GM19372 (cell line): Measurements from ENCODE around the gene TTLL9.
A peak's percentile ranks its signal among the peaks of the same experiment; 100 is the strongest.

Experiments
- ATAC-seq: cut with Tn5 transposase; IDR thresholded peaks from one replicate; pipeline ENCODE4 v1.9.1; 2021; ENCODE audit warnings: mild to moderate bottlenecking, low read depth, moderate library complexity; ENCODE audit not compliant: unreplicated experiment

TTLL9 gene

DNA sequence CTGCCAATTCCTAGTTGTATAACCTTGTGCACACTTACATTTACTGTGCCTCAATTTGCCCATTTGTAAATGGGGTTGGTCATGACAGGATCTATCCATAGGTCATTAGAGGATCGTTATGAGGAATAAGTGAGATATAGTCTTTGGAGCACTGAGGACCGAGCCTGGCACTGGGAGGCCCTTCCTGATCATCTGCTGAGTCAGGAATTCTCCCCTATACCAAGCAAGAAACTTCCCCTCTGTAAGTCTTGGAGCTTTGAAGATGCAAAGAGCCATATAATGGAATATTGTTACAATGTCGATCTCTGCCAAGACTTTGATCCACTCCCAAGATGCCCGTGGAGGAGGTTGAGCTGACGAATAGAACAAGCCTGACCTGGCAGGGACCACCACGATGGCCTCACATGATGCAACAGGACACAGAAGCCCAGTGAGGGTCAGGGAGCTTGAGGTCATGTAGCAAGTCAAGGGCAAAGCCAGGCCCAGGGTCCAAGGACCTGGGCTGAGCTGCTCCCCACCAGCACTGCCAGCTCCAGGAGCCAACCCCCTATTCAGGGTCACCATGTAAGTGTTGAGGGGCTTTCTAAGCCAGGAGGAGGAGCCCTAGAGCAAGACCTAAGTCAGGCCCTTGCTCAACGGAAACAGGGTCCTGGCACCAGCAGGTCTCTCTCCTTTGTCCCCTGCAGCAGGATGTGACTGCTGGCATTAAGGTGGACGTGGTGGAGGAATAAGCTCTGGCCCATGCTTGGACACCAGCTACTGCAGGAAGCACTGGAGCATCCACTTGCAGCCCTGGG, 64.7 kb downstream of the TTLL9 start:
- no peak for ATAC-seq

DNA sequence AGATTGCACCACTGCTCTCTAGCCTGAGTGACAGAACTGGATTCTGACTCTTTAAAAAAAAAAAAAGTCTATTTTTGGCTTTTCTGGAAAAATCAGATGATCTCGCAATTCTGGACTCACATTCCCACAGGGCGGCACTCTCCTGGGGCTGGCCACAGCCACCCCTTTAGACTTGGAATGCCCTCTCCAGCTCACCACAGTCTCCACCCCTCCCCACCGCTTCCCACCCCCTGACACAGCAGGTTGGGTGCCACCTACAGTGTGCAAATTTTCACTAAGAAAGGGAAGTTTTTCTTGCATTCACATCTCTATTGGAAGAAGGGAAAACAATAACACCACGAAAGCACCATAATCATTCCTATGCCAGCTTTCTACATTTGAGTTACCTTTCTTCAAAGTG, 66.0 kb downstream of the TTLL9 start:
- no peak for ATAC-seq

DNA sequence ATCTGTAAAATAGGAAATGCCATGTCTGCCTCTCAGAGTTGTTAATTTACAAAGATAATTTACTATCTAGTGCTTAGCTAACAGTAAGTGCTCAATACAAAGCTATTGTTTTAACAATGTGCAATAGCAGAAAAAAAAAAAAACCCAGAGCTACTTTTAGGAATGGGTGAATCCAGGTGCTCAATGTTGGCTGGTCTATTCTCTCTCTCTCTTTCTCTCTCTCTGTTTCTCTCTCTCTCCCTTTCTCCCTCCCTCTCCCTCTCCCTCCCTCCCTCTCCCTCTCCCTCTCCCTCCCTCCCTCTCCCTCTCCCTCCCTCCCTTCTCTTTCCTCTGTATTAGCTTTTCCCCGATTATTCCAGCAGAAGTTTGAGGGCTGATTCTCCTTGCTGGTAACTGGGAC, 67.4 kb downstream of the TTLL9 start:
- ATAC-seq: no peak

DNA sequence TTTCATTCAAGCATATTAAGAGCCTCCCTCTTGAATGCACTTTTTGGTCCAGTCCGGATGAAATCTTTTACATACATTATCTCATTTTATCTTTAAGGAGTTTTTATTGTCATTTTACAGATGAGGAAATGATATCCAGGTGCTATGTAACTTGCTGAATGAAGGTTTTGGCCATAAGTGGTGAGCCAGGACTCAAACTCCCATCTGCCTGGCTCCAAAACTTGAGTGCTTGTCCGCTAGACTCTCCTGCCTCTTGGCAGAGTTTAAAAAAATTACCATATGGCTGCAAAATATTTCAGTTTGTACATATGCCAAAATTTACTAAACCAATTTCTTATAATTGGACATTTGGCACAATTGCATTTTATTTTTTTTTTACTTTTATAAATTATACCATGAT, 69.2 kb downstream of the TTLL9 start:
- ATAC-seq: no peak

DNA sequence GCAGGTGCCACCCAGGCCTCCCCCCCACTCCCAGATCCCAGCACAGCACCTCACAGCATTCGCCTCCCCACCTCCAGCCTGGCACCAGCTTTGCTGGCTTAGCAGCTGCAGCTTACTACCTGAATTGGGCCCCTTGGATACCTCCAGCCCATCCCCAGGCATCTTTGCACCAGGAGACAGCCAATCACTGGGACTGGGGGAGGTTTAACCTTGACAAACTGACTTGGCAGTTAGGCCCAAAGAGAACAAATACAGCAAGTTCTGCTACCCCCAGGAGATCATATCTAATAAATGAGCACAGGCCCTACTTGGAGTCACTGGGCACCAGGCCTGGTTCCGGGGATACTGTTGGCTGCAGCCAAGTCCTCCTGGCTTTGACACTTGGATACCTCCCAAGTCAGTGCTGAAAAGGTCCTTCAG, 72.6 kb downstream of the TTLL9 start:
- no peak for ATAC-seq

DNA sequence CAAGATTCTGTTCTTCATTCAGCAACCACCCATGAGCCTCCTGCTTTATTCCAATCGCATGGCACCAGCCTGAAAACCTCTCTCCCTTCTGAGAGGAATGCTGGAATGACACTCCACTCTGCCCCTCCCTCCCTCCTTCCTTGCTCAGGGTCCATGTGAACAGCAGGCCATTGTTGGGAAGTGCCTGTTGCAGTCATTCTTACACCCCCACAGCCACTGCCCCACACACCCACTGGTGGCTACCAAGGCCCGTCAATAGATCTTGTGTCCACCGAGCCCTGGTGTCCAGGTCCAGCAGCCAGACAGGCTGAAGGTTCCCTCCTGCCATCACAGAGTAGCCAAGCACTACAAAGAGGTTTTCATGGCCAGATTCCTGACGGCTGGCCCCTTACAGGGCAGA, 74.9 kb downstream of the TTLL9 start:
- no peak for ATAC-seq

DNA sequence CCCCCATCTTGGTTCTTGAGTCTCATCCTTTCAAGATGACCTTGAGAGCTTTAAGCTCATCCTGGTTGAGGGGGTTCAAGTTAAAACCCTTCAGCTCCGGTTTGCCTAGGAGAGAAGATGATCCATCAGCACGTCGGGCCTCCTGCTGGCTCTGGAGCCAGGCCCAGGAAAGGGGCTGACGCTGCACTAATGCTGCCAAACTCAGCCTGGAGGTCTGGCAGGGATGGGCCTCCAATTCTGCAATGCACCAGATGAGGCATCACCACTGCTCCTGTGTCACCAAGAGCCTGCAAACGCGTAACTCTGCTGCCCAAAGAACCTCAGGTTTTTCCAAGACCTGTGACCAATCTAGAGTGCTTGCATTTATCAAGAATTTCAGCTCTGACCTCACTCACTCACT, 75.4 kb downstream of the TTLL9 start:
- no peak for ATAC-seq

GRCh38 chr20:31948008-31948407, 77.6 kb downstream of the TTLL9 start:
- no peak for ATAC-seq

- no peak for ATAC-seq
Observed at GRCh38 chr20:31949877-31950646, 79.6 kb downstream of the TTLL9 start.

- no peak for ATAC-seq
Observed at GRCh38 chr20:31951203-31951529, 80.7 kb downstream of the TTLL9 start.

- peak; percentile 95 for ATAC-seq
Observed at GRCh38 chr20:31951530-31952453, 81.4 kb downstream of the TTLL9 start, which contains the start of gene PDRG1. Gene PDRG1, minus strand, starts transcription at chr20:31952046. Its CDS starts 85 bp downstream, at chr20:31951961.

DNA sequence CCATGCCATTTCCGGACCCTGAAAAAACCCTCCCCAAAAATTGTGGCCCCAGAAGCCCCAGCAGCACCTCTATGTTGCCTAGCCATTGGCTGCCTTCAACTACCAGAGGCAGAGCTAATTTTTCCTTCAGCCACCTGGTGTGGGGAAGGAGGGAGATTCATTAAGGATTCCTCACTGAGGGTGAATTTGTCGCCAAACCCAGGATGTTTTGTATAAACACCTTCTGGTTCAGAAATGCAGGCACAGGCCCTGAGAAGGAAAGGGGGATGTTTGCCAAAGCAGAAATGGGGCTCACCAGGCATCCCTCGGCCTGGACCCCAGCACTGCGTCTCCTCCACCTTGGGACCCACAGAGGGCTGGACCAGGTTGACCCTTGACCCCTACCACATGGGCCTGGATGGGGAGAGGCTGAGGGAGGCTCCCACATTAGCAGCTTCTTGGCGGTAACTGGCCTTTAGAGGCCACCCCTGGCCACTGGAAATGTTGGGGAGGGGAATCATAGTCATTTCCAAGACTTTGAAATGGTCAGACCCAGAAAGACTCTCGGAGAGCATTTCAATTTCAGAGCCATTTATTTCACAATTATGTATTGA, 83.2 kb downstream of the TTLL9 start:
- ATAC-seq: no peak

GRCh38 chr20:31954500-31954899, 84.1 kb downstream of the TTLL9 start:
- no peak for ATAC-seq

DNA sequence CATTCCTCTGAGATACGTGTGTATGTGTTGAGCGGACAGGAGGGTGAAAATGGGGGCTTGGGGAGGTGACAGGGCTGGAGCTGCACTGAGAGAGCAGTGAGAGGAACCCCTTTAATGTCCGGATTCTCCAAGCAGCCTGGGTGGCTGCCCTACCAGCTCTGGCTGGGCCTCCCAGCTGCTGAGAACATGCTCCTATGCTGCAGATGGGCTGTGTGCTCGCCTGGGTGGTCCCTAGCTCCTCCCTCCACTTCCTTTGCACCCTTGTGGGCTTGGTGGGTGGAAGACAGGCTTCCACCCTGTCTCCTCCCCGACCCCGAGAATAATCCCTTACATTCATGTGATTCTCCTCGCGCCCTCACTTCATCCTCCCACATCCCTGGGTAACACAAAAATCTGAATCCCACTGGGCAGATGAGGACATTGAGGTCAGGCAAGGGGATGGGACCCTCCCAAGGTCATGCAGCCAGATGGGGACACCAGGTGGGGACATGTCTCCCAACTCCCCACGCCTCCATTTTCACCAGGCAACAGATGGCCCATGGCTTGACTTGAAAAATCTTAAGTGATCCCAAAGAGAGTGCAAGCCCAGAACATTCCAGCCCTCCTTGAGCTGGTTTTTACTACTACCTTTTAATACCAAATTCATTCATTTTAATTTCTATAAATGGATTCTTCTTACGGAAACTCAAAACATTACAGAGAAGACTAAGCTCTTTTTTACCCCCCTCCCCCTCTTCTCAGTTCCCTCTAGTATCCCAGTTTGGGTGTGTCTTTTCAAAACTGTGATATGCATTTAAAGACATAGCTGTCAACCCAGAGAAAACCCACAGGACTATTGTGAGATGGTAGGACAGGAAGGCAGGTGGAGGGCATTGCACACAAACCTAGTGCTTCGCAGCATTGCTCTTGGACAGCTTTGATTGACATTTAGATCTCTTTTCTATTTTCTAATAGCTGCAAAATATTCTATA, 86.4 kb downstream of the TTLL9 start:
- ATAC-seq: no peak

DNA sequence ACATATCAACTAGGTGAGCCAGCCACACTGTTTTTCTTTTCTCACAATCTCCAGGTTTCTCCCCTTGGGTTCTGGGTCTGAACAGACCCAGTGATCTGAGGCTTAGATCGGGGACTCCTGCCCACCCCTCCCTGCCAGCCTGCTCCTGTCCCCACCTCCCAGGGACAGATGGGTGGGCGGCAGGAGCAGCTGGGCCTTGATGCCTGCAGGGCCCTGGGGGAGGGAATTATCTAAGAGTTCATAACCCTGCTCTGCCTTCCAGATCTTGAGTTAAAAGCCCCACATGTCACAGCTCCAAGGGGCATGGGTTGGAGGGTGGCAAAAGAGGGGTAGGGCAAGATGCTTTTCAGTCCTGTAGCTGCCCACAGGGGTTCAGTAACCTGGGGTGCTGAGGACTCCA, 92.3 kb downstream of the TTLL9 start:
- ATAC-seq: no peak

DNA sequence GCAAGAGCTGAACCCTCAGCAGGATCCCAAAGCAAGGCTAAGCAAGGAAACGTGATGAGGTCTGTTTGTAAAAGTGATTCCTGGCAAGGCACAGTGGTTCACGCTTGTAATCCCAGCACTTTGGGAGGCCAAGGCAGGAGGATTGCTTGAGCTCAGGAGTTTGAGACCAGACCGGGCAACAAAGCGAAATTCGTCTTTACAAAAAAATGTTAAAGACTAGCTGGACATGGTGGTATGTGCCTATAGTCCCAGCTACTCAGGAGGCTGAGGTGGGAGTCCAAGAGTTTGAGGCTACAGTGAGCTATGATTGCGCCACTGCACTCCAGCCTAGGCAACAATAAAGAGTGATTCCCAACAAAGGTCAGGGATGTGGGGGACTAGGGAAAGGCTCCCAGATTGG, 93.5 kb downstream of the TTLL9 start:
- ATAC-seq: no peak

DNA sequence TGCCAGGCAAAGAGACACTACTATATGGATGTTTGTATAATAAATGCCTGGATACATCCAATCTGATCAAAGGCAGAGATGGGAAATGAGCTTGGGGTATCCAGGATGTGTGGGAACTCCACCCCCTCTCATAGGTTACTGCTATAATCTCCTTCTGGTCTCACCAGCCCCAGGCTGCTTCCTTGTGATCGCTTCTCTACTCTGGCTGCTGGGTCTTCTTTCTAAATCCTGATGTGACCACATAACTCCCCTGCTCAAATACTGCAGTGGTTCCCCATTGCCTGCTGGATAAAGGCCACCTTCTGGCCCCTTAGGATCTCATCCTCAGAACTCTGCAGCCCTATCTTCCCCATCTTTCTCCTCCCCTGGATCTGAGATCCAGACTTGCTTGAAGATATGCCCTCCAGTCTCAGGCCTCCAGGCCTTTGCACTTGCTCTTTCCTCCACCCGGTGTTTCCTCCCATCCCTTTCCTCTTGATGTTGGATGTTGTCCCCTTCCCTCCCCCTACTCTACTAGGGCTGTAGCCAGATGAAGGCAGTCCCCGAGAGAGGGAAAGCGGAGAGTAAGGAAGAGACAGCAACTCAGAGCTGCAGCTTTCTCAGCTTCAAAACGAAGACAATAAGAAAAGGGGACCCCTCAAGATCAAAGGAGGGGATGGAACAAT, 96.7 kb downstream of the TTLL9 start:
- ATAC-seq: no peak

- ATAC-seq: no peak
Observed at GRCh38 chr20:31967830-31968249, 97.4 kb downstream of the TTLL9 start, which contains the start of gene XKR7. Gene XKR7, plus strand, starts transcription at chr20:31968151. Its CDS starts 25 bp downstream, at chr20:31968176.
